ENCODE measurements around the gene GRM8. TPM values are rescaled to one million over a fixed set of nuclear protein-coding genes. Genes with fewer than 3 reads are reported as not detected.

GRM8 gene
- total and polyA plus RNA-seq, 9 of the 15 experiments (the other 6 are each of a cell fraction or from before 2014, with no cell fraction given): 0.13 TPM; not detected in 7

DNA sequence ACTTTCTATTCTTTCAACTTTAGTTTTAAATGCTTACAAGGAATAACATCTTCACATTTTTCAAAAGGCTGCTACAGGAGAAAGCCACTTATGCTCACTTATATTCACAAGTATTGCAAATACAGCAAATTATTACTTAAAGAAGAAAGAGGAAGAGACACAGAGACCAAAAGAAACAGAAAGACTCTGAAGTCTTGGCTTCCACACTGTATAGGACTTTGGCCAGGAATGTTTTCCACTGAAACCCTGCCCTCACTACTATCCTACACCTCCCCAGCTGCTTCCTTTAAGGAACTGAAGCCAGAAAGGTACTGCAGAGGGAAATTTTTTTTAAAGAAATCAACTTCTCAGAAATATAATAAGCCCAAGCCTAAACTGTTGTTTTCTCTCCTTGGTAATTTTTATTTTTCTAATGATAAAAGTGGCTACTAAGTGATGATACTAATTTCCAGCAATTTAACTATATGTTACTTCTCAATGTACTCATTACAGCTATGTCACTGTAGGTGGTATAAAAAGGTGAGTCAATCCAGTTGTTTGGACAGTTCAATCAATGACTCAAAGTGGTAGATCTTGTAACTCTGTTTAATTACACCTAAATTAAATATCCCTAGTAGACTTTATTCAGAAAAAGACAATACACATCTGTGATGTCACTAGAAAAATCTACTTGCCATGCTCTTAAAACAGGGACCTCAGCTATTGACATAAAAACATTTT, 231.6 kb downstream of the GRM8 start:
- Histone ChIP-seq H3K36me3 (ENCODE audit: control insufficient read depth, insufficient read depth, low read length) (no peaks in the 10 kb centered on the region), H3K4me1 (replicated peaks in 1 of 2; ENCODE audit: control insufficient read depth in 2 of 2, insufficient read depth in 2 of 2, low read length in 2 of 2) (no peaks in the 10 kb centered on the region), H3K9me1 (ENCODE audit: control insufficient read depth, insufficient read depth, low read length) (no peaks in the 10 kb centered on the region), H3K79me2 (ENCODE audit: control insufficient read depth, insufficient read depth, low read length) (no peaks in the 10 kb centered on the region), H4K20me1 (replicated peaks; ENCODE audit: control insufficient read depth, insufficient read depth, low read length) (no peaks in the 10 kb centered on the region), H2AFZ (ENCODE audit: low read depth, low read length) (no peak overlapping the region), H3K27me3 (ENCODE audit: control insufficient read depth in 2 of 2, insufficient read depth in 2 of 2, low read length in 2 of 2) (no peaks in the 10 kb centered on the region), H3K9ac (ENCODE audit: insufficient read depth in 1 of 2, low read depth in 2 of 2, low read length in 2 of 2) (no peak overlapping the region), H3K27ac (ENCODE audit: extremely low read depth, low read depth, low read length) (no peak overlapping the region), H3K4me3 (no peak overlapping the region), H3K4me2 (ENCODE audit: insufficient read depth, low read length) (no peak overlapping the region), H3K9me3 (replicated peaks; ENCODE audit: control insufficient read depth, insufficient read depth, low read depth, low read length) (no peaks in the 10 kb centered on the region)
- ChIA-PET POLR2A (no interaction called here), CTCF (ENCODE audit: low intra/inter-chr PET ratio) (no interaction called here)
- intact Hi-C loops (cut with micrococcal nuclease): no loop called here
- DNase-seq (ENCODE audit: extremely low read depth in 1 of 4, low spot score in 3 of 4) (no peak), ATAC-seq (no peak), FAIRE-seq (no peak)
- BruUV-seq (replicated peaks): no TSS peak
- in situ Hi-C loops (cut with MboI): no loop called here
- TF ChIP-seq PCBP2 (IDR thresholded peaks at IDR 0.05; ENCODE audit: low read depth, low read length, poor library complexity, severe bottlenecking) (no peak), ELF1 (tag; IDR thresholded peaks at IDR 0.05) (no peak), OTX1 (CRISPR knock-in tag; IDR thresholded peaks at IDR 0.05) (no peak), SMAD2 (IDR thresholded peaks at IDR 0.05; ENCODE audit: low read depth, low read length) (no peak), MAFF (IDR thresholded peaks at IDR 0.05; ENCODE audit: low read length) (no peak), SLC30A9 (CRISPR knock-in tag; IDR thresholded peaks at IDR 0.05) (no peak)
- TF ChIP-seq, protein P1, sequence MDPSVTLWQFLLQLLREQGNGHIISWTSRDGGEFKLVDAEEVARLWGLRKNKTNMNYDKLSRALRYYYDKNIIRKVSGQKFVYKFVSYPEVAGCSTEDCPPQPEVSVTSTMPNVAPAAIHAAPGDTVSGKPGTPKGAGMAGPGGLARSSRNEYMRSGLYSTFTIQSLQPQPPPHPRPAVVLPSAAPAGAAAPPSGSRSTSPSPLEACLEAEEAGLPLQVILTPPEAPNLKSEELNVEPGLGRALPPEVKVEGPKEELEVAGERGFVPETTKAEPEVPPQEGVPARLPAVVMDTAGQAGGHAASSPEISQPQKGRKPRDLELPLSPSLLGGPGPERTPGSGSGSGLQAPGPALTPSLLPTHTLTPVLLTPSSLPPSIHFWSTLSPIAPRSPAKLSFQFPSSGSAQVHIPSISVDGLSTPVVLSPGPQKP (CRISPR knock-in tag; IDR thresholded peaks at IDR 0.05): no peak

Data from K562 (cell line).